VCaP (cell line): ENCODE measurements around the gene SLC28A3.

ENCODE experiments used
- H3K27ac ChIP-seq: fragments of 450-650 bp; 2 replicates; pipeline ENCODE4 v1.5.1; 2017
- TF ChIP-seq, protein P1 (sequence below): fragments of 450-650 bp; conservative IDR thresholded peaks from 2 replicates; pipeline ENCODE4 v1.5.1; 2017; ENCODE audit warnings: mild to moderate bottlenecking, moderate library complexity

SLC28A3 gene

DNA sequence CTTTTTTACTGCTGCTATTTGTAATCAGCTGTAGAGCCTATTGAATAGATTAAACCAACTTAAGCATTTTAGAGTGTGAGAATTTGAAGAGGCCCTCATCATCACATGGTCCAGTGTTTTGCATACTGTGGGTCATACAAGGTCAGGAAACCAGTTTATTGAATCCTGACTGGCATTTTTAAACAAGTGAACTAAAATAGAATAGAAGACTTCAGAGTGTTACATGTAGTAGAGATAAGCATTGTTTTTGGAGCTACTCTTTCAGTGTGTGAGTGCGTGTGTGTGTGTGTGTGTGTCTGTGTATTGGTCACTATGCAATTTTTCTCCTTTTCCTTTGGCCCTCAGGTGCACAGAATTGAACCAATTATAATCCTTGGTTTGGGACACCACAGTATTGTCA is 114.4 kb downstream of the SLC28A3 start:
- no peak overlapping the region for H3K27ac ChIP-seq
- TF ChIP-seq, protein P1, sequence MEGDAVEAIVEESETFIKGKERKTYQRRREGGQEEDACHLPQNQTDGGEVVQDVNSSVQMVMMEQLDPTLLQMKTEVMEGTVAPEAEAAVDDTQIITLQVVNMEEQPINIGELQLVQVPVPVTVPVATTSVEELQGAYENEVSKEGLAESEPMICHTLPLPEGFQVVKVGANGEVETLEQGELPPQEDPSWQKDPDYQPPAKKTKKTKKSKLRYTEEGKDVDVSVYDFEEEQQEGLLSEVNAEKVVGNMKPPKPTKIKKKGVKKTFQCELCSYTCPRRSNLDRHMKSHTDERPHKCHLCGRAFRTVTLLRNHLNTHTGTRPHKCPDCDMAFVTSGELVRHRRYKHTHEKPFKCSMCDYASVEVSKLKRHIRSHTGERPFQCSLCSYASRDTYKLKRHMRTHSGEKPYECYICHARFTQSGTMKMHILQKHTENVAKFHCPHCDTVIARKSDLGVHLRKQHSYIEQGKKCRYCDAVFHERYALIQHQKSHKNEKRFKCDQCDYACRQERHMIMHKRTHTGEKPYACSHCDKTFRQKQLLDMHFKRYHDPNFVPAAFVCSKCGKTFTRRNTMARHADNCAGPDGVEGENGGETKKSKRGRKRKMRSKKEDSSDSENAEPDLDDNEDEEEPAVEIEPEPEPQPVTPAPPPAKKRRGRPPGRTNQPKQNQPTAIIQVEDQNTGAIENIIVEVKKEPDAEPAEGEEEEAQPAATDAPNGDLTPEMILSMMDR: no peak
